Measurements from ENCODE around the gene SULF2.

The SULF2 gene

GRCh38 chr20:47662483-47663353 lies 122.6 kb downstream of the SULF2 start:
- Histone ChIP-seq H3K36me3 (peaks cover 13 to 84% (median 41%) of the 10 kb centered on the region in 11 experiments; a peak in 21 of 22 replicates), H4K20me1 (peaks cover 0 to 70% (median 0%) of the 10 kb centered on the region in 11 experiments; a peak in 10 of 22 replicates), H3K27ac (no peak overlapping the region), H3K9ac (no peak overlapping the region), H3K4me3 (no peak overlapping the region), H3K27me3 (no peaks in the 10 kb centered on the region), H3K4me1 (peaks cover 5 to 32% (median 15%) of the 10 kb centered on the region in 10 experiments; a peak in 17 of 20 replicates), H3K9me3 (replicated peaks in 1 of 11) (no peaks in the 10 kb centered on the region), H3K4me2 (no peak overlapping the region)
- TF ChIP-seq Cebpa-rat (IDR thresholded peaks at IDR 0.05): no peak

- Histone ChIP-seq H3K9me3 (replicated peaks in 1 of 11) (no peaks in the 10 kb centered on the region), H3K4me2 (no peak overlapping the region), H3K4me1 (peaks cover 0 to 25% (median 10%) of the 10 kb centered on the region in 10 experiments; a peak in 12 of 20 replicates), H4K20me1 (peaks cover 0 to 70% (median 0%) of the 10 kb centered on the region in 11 experiments; a peak in 10 of 22 replicates), H3K36me3 (peaks cover 23 to 93% (median 51%) of the 10 kb centered on the region in 11 experiments), H3K27ac (no peak overlapping the region), H3K4me3 (no peak overlapping the region), H3K27me3 (no peaks in the 10 kb centered on the region), H3K9ac (no peak overlapping the region)
- TF ChIP-seq Cebpa-rat (IDR thresholded peaks at IDR 0.05): no peak
These were observed 123.6 kb downstream of the SULF2 start for GRCh38 chr20:47661714-47662113.

DNA sequence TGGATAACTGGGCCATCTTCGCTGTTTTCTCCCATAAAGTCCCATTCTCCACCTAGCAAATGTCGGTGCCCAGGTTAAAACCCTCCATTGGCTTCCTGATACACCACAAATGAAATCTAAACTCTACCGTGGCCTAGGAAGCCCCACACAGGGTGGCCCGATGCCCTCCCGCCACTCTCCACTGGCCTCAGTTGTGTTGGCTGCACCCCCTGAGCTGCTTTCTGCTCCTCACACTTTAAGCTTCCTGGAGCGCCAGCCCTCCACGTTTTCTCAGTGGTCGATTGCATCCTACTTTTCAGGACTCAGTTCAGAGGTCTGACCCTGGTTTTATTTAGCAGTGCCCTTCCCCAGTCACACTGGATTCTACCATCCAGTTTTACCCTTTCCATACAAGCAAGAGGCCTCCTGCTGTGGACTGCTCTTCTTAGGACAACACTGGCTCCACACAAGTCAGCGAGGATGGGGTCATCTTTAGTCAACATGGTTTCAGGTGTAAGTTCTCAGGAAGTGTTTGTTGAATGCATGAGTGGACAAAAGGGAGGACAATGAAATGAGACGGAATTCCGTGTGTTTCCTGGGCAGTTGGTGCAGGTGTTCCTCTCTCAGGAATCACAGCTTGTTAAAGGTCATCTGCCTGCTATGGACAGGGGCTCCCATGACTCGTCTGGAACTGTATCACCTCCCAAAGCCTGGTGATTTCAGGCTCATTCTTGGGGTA lies 124.1 kb downstream of the SULF2 start:
- 0 out of 22 replicates have a peak overlapping the region, but pooled peaks of 2 of the 11 experiments have one; percentile 2 to 19 for H3K9ac ChIP-seq
- H3K4me1 ChIP-seq: peaks cover 0 to 25% (median 13%) of the 10 kb centered on the region in 10 experiments; a peak in 12 of 20 replicates
- H3K4me2 ChIP-seq: no peak overlapping the region
- peaks cover 0 to 64% (median 0%) of the 10 kb centered on the region in 11 experiments; a peak in 10 of 22 replicates for H4K20me1 ChIP-seq
- no peaks in the 10 kb centered on the region for H3K9me3 ChIP-seq (replicated peaks in 1 of 11)
- no peaks in the 10 kb centered on the region for H3K27me3 ChIP-seq
- peaks cover 27 to 90% (median 57%) of the 10 kb centered on the region in 11 experiments for H3K36me3 ChIP-seq
- no peak for TF ChIP-seq Cebpa-rat (IDR thresholded peaks at IDR 0.05)
- no peak overlapping the region for H3K27ac ChIP-seq
- no peak overlapping the region for H3K4me3 ChIP-seq

DNA sequence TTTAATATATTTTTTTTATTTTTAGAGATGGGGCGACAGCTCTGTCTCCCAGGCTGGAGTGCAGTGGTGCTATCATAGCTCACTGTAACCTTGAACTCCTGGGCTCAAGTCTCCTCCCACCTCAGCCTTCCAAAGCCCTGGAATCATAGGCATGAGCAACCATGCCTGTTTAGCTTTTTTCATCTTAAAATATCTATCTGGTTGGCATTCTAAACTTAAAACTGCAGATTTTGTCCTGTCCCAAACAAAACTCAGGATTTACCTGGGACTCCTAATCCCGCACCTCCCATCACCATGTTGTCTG lies 124.7 kb downstream of the SULF2 start:
- H3K27me3 ChIP-seq: no peaks in the 10 kb centered on the region
- H3K4me2 ChIP-seq: no peak overlapping the region
- H3K9me3 ChIP-seq (replicated peaks in 1 of 11): no peaks in the 10 kb centered on the region
- peaks cover 0 to 68% (median 0%) of the 10 kb centered on the region in 11 experiments; a peak in 10 of 22 replicates for H4K20me1 ChIP-seq
- H3K4me1 ChIP-seq: peaks cover 0 to 25% (median 15%) of the 10 kb centered on the region in 10 experiments; a peak in 12 of 20 replicates
- TF ChIP-seq Cebpa-rat (IDR thresholded peaks at IDR 0.05): no peak
- no peak overlapping the region for H3K9ac ChIP-seq
- H3K27ac ChIP-seq: no peak overlapping the region
- H3K36me3 ChIP-seq: peaks cover 28 to 87% (median 61%) of the 10 kb centered on the region in 11 experiments
- no peak overlapping the region for H3K4me3 ChIP-seq

DNA sequence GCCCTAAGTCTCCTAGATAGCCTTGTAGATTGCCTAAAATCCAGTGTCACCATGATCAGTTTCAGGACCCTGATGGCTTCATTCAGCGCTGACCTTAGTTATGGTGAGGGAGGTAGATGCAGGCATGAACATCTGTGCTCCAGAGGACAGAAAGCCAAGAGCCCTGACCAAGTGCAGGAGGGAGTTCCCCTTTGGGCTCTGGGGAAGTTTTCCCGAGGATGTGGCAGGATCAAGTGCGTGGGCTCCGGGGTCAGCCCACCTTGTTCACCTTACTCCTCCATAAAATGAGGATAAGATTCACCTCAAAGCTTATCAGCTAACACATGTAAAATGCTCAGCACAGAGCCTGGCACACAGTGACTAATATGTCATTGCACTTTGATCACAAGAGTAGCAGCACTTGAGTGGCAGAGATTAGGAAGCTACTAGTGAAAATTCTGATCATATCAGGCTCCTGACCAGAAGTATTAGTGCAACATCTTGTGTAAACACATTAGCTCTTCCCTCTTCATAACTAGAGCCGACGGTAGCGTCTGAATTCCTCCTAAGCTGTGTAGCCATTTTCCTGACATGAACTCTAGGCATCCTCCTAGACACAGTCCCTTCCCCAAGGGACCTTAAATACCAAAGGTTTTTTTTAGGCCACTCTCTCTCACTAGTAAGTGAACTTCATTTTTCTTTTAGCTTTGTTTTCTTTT lies 125.2 kb downstream of the SULF2 start:
- H3K4me3 ChIP-seq: no peak overlapping the region
- H4K20me1 ChIP-seq: peaks cover 0 to 73% (median 0%) of the 10 kb centered on the region in 11 experiments; a peak in 10 of 22 replicates
- TF ChIP-seq Cebpa-rat (IDR thresholded peaks at IDR 0.05): no peak
- no peak overlapping the region for H3K9ac ChIP-seq
- no peaks in the 10 kb centered on the region for H3K9me3 ChIP-seq (replicated peaks in 1 of 11)
- H3K36me3 ChIP-seq: peaks cover 33 to 87% (median 66%) of the 10 kb centered on the region in 11 experiments
- peaks cover 0 to 23% (median 15%) of the 10 kb centered on the region in 10 experiments; a peak in 12 of 20 replicates for H3K4me1 ChIP-seq
- H3K27ac ChIP-seq: no peak overlapping the region
- H3K27me3 ChIP-seq: no peaks in the 10 kb centered on the region
- H3K4me2 ChIP-seq: no peak overlapping the region

DNA sequence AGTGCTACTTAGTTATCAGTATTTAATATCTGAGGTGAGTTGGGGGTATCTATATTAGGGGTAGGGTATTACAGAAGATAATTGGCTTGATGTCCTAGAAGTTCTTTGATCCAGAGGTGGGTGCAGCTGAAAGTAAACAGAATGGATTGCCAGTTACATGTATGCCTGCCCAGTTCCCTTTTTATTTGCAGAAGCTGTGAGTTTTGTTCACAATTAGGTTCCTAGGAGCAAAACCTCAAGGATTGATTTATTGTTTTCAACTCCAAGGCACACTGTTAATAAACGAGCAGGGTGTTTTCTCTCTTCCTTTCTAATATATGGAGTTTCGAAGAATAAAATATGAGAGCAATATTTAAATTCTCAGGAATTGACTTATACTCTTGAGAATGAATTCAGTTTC lies 129.0 kb downstream of the SULF2 start:
- H3K36me3 ChIP-seq: peaks cover 69 to 98% (median 89%) of the 10 kb centered on the region in 11 experiments
- H3K27ac ChIP-seq: no peak overlapping the region
- TF ChIP-seq Cebpa-rat (IDR thresholded peaks at IDR 0.05): no peak
- H3K9me3 ChIP-seq (replicated peaks in 1 of 11): no peaks in the 10 kb centered on the region
- no peak overlapping the region for H3K9ac ChIP-seq
- no peak overlapping the region for H3K4me3 ChIP-seq
- H3K4me2 ChIP-seq: no peak overlapping the region
- H3K4me1 ChIP-seq: peaks cover 0 to 18% (median 9%) of the 10 kb centered on the region in 10 experiments; a peak in 10 of 20 replicates
- H3K27me3 ChIP-seq: no peaks in the 10 kb centered on the region
- H4K20me1 ChIP-seq: peaks cover 0 to 87% (median 0%) of the 10 kb centered on the region in 11 experiments; a peak in 9 of 22 replicates

- Histone ChIP-seq H3K27me3 (no peaks in the 10 kb centered on the region), H3K9me3 (replicated peaks in 1 of 11) (no peaks in the 10 kb centered on the region), H3K4me3 (no peak overlapping the region), H3K27ac (no peak overlapping the region), H3K4me1 (peaks cover 0 to 18% (median 8%) of the 10 kb centered on the region in 10 experiments; a peak in 10 of 20 replicates), H3K9ac (no peak overlapping the region), H3K4me2 (no peak overlapping the region), H4K20me1 (peaks cover 0 to 85% (median 0%) of the 10 kb centered on the region in 11 experiments; a peak in 8 of 22 replicates), H3K36me3 (peaks cover 73 to 99% (median 89%) of the 10 kb centered on the region in 11 experiments)
- TF ChIP-seq Cebpa-rat (IDR thresholded peaks at IDR 0.05): no peak
These were observed 129.6 kb downstream of the SULF2 start for GRCh38 chr20:47655635-47656034.

GRCh38 chr20:47654370-47654769 lies 130.9 kb downstream of the SULF2 start:
- H3K9me3 ChIP-seq (replicated peaks in 1 of 11): no peaks in the 10 kb centered on the region
- no peak overlapping the region for H3K9ac ChIP-seq
- H3K36me3 ChIP-seq: peaks cover 85 to 100% (median 93%) of the 10 kb centered on the region in 11 experiments
- no peak for TF ChIP-seq Cebpa-rat (IDR thresholded peaks at IDR 0.05)
- no peak overlapping the region for H3K4me3 ChIP-seq
- no peak overlapping the region for H3K27ac ChIP-seq
- H3K4me1 ChIP-seq: peaks cover 0 to 18% (median 0%) of the 10 kb centered on the region in 10 experiments; a peak in 5 of 20 replicates
- no peak overlapping the region for H3K4me2 ChIP-seq
- no peaks in the 10 kb centered on the region for H3K27me3 ChIP-seq
- peaks cover 0 to 75% (median 0%) of the 10 kb centered on the region in 11 experiments; a peak in 7 of 22 replicates for H4K20me1 ChIP-seq

Data from BLaER1 treated with 17β-estradiol and CSF1 and Interleukin-3, amounts not matched to agents 10 nM and 100 nM (cell line).